ENCODE measurements around the gene CSMD2.

- TF ChIP-seq TAF1 (IDR thresholded peaks at IDR 0.05; ENCODE audit: borderline replicate concordance, insufficient read depth, low read length) (no peak), POLR2AphosphoS5 (IDR thresholded peaks at IDR 0.05; ENCODE audit: low read depth, low read length) (no peak), SIN3A (IDR thresholded peaks at IDR 0.05; ENCODE audit: borderline replicate concordance, insufficient read depth, low read length) (no peak)
These were observed 131.0 kb downstream of the CSMD2 start for GRCh38 chr1:34034036-34034435.

All from PFSK-1 (cell line).